Measurements from ENCODE around the gene ZNF407.
A peak's percentile ranks its signal among the peaks of the same experiment; 100 is the strongest.

Gene ZNF407, protein sequence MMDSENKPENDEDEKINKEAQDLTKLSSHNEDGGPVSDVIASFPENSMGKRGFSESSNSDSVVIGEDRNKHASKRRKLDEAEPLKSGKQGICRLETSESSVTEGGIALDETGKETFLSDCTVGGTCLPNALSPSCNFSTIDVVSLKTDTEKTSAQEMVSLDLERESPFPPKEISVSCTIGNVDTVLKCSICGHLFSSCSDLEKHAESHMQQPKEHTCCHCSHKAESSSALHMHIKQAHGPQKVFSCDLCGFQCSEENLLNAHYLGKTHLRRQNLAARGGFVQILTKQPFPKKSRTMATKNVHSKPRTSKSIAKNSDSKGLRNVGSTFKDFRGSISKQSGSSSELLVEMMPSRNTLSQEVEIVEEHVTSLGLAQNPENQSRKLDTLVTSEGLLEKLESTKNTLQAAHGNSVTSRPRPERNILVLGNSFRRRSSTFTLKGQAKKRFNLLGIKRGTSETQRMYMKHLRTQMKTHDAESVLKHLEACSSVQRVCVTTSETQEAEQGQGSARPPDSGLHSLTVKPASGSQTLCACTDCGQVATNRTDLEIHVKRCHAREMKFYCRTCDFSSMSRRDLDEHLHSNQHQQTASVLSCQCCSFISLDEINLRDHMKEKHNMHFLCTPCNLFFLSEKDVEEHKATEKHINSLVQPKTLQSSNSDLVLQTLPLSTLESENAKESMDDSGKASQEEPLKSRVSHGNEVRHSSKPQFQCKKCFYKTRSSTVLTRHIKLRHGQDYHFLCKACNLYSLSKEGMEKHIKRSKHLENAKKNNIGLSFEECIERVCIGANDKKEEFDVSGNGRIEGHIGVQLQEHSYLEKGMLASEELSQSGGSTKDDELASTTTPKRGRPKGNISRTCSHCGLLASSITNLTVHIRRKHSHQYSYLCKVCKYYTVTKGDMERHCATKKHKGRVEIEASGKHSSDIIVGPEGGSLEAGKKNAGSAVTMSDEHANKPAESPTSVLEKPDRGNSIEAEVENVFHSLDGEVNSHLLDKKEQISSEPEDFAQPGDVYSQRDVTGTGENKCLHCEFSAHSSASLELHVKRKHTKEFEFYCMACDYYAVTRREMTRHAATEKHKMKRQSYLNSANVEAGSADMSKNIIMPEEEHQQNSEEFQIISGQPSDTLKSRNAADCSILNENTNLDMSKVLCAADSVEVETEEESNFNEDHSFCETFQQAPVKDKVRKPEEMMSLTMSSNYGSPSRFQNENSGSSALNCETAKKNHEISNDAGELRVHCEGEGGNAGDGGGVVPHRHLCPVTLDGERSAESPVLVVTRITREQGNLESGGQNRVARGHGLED (N-terminal part only)

DNA sequence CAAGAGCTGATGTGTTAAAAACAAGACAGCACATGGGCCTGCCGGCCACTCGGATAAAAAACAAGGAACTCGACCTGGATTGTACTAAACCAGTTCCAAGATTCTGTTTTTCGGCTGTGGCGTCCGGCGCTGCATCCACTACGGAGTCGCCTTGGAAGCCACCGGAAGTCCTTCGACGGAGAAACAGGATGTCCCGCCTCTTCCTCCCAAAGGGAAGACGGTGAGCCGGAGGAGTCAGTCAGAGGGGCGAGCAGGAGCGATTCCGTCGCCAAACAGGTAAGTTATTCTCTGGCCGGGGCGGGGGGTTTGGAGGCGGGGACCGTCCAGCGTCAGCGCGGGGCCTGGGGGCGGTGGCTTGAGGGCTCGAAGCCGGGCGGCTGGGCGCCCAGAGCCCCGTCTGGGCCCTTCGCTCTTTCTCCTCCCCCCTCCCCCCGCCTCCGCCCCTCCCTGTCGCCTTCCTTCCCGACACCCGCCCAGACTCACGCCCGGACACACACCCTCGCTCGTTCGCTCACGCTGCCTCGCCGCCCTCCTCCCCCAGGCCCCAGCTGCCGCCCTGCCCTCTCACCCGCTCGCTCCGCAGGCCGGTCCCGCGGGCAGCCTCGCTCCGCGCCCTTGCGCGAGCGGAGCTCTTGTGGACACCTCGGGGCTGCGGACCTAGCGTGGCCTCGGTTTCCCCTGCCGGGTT lies at the start of gene ZNF407:
ZNF407 (plus strand) TSS at position 209 of the 688 bp plus-strand sequence. CDS start 33,150 bp downstream, outside the sequence.
- peak within 1 kb of the TSS; percentile 61 for H3K4me3 ChIP-seq (ENCODE audit: low read depth, low read length)
- peak; percentile 93 for DNase-seq (ENCODE audit: low read depth)
- TF ChIP-seq, protein P1, sequence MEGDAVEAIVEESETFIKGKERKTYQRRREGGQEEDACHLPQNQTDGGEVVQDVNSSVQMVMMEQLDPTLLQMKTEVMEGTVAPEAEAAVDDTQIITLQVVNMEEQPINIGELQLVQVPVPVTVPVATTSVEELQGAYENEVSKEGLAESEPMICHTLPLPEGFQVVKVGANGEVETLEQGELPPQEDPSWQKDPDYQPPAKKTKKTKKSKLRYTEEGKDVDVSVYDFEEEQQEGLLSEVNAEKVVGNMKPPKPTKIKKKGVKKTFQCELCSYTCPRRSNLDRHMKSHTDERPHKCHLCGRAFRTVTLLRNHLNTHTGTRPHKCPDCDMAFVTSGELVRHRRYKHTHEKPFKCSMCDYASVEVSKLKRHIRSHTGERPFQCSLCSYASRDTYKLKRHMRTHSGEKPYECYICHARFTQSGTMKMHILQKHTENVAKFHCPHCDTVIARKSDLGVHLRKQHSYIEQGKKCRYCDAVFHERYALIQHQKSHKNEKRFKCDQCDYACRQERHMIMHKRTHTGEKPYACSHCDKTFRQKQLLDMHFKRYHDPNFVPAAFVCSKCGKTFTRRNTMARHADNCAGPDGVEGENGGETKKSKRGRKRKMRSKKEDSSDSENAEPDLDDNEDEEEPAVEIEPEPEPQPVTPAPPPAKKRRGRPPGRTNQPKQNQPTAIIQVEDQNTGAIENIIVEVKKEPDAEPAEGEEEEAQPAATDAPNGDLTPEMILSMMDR (IDR thresholded peaks at IDR 0.05; ENCODE audit: insufficient read depth, low read depth, low read length, missing control alignments), result no peak

DNA sequence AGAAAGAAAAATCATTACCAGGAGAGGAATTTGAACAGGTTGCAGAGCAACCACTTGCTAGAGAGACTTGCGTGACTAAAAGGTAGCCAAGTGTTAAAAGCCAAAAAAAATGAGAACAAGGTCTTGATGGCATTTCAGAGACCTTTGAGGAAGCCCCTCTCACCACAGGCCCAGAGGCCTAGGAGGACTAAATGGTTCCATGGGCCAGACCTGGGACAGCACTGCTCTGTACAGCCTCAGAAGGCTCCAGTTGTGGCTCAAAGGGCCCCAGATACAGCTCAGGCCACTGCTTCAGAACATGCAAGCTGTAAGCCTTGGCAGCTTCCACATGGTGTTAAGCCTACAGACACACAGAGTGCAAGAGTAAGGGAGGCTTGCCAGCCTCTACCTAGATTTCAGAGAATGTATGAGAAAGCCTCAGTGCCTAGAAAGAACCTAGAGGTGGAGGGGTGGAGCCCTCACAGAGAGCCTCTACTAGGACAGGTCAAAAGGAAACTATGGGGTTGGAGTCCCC lies 48.0 kb upstream of the ZNF407 start:
- DNase-seq (ENCODE audit: low read depth), result no peak
- H3K4me3 ChIP-seq (ENCODE audit: low read depth, low read length), result no peak overlapping the region
- TF ChIP-seq, protein P1 (IDR thresholded peaks at IDR 0.05; ENCODE audit: insufficient read depth, low read depth, low read length, missing control alignments), result no peak

DNA sequence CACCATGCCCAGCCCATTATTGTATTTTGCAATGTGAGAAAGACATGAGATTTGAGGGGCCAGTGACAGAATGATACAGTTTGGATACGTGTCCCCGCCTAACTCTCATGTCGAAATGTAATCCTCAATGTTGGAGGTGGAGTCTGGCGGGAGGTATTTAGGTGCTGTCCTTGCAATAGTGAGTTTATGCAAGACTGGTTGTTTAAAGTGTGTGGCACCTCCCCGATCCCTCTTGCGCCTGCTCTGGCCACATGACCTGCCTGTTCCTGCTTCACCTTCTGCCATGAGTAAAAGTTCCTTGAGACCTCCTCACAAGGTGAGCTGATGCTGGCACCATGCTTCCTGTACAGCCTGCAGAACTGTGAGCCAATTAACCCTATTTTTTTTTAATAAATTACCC lies 46.8 kb upstream of the ZNF407 start:
- TF ChIP-seq, protein P1 (IDR thresholded peaks at IDR 0.05; ENCODE audit: insufficient read depth, low read depth, low read length, missing control alignments), result no peak
- no peak for DNase-seq (ENCODE audit: low read depth)
- H3K4me3 ChIP-seq (ENCODE audit: low read depth, low read length), result no peak overlapping the region

DNA sequence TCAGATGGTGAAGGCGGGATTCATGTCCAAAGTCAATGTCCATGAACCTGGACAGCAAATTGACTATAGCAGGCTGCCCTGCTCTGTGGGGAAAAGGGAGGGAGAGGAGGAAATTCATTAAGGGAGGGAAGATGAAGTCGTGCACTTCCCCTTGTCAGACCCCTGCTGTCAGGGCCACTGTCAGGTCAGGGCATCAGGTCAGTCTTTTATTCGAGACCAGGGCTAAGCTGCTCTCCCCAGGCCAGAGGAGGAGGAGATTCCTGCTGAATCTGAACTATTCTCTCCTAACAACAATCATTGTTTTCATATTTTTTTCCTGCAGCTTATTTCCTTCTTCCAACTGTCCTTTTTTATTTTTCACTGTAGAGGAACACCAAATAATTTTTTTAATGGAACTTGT lies 46.2 kb upstream of the ZNF407 start:
- no peak for DNase-seq (ENCODE audit: low read depth)
- no peak overlapping the region for H3K4me3 ChIP-seq (ENCODE audit: low read depth, low read length)
- TF ChIP-seq, protein P1 (IDR thresholded peaks at IDR 0.05; ENCODE audit: insufficient read depth, low read depth, low read length, missing control alignments), result no peak

DNA sequence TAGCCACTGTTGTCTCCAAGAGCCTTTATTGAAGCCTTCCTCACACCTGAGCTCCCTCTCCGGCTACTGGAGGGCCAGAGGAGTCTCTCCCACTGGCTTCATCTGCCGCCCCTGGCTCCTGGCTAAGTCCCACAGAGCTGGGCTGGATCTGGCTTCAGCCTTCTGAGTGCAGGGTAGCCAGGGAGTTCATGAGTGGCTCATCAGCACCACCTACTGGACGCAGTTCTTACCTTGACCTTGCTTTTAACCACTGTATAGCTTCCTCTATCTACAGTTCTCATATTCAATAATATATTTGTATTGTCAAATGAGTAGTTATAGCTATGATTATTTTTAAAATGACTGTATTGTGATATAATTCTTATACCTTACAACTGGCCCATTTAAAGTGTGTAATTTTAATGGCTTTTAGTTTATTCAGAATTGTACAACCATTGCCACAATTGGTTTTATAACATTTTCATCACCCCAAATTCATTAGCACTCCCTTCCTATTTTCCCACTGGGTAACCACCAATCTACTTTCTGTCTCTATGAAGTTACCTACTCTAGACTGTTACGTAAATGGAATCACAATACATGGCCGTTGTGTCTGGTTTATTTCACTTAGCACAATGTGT lies 45.6 kb upstream of the ZNF407 start:
- TF ChIP-seq, protein P1 (IDR thresholded peaks at IDR 0.05; ENCODE audit: insufficient read depth, low read depth, low read length, missing control alignments), result peak; percentile 81
- no peak overlapping the region for H3K4me3 ChIP-seq (ENCODE audit: low read depth, low read length)
- DNase-seq (ENCODE audit: low read depth), result peak; percentile 86
